Tibial nerve (tissue), 4 donors: ENCODE measurements around the gene CLNK.

Experiments used
- CTCF ChIP-seq, 5 experiments: fragments of 200-600 bp in 3 of 5; fragments of 450-650 bp in 2 of 5; sonication (generic) in 3 of 5; IDR thresholded peaks; one replicate each; pipeline ENCODE4 v1.5.1; 2016 to 2019; ENCODE audit warnings: antibody characterized with exemption in 5 of 5, mild to moderate bottlenecking in 3 of 5, moderate library complexity in 2 of 5
- EP300 ChIP-seq, 2 donors: sonication (generic); formaldehyde crosslinking; IDR thresholded peaks; one replicate each; pipeline ENCODE4 v1.6.1; 2017; ENCODE audit warnings: antibody characterized with exemption in 2 of 2, mild to moderate bottlenecking in 1 of 2
- POLR2A ChIP-seq, 2 donors: fragments of 450-650 bp; IDR thresholded peaks; one replicate each; pipeline ENCODE4 v1.6.1; 2017; ENCODE audit warnings: antibody characterized with exemption in 2 of 2, mild to moderate bottlenecking in 2 of 2, moderate library complexity in 2 of 2

DNA sequence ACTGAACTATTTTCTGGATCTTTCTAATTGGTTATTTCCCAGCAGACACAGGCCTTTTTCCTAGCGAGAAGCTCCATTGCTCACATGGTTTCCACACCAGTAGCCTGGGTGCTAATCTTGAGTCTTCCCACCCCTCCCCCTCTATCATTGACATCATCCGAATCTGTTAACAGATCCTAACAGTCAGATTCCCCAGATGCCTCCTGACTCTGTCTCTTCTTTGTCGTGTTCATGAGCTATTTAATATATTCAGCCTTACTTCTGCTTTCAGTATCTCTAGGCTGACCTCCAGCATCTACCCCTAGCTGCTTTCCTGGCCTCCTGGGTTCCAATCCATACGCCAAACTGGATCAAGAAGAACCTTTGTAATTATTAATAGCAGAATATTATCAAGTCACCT is 85.0 kb downstream of the CLNK start:
- TF ChIP-seq CTCF (IDR thresholded peaks at IDR 0.05) (no peak), EP300 (IDR thresholded peaks at IDR 0.05) (no peak), POLR2A (IDR thresholded peaks at IDR 0.05) (no peak)
